OCI-LY3 (cell line): Measurements from ENCODE around the gene CNOT3.

Experiments used
- H2AFZ ChIP-seq: fragments of 200-600, 300-600 bp; shearing (Covaris generic); 2 replicates; pipeline ENCODE4 v1.6.0; 2014; ENCODE audit warnings: antibody characterized with exemption, low read depth, low read length
- H3K27ac ChIP-seq: fragments of 200-600, 300-600 bp; sonication (generic); 2 replicates; pipeline ENCODE4 v1.5.1; 2014; ENCODE audit warnings: mild to moderate bottlenecking, low read length, moderate library complexity, mixed read lengths
- H3K27me3 ChIP-seq: fragments of 200-600, 300-600 bp; sonication (generic); 2 replicates; pipeline ENCODE4 v1.6.1; 2014; ENCODE audit warnings: low read depth, low read length, mixed read lengths
- H3K36me3 ChIP-seq: fragments of 200-600, 300-600 bp; sonication (generic); replicated peaks from 2 replicates; pipeline ENCODE3; 2014; ENCODE audit warnings: low read depth, low read length, mixed read lengths
- H3K4me1 ChIP-seq: fragments of 300-600, 200-600 bp; sonication (generic); 2 replicates; pipeline ENCODE4 v1.6.1; 2014; ENCODE audit warnings: low read length, mixed read lengths
- H3K4me2 ChIP-seq: fragments of 200-600, 300-600 bp; sonication (generic); 2 replicates; pipeline ENCODE4 v1.6.1; 2014; ENCODE audit warnings: low read length, mixed read lengths
- H3K4me3 ChIP-seq: fragments of 300-600, 200-600 bp; sonication (generic); 2 replicates; pipeline ENCODE4 v1.5.1; 2014; ENCODE audit warnings: antibody characterized with exemption, mild to moderate bottlenecking, low read length, moderate library complexity
- H3K79me2 ChIP-seq: fragments of 300-600, 200-600 bp; shearing (Covaris generic); 2 replicates; pipeline ENCODE4 v1.6.1; 2014; ENCODE audit warnings: mild to moderate bottlenecking, low read length, mixed read lengths
- H3K9ac ChIP-seq: fragments of 300-600, 200-600 bp; shearing (Covaris generic); 2 replicates; pipeline ENCODE4 v1.6.0; 2014; ENCODE audit warnings: mild to moderate bottlenecking, low read length, moderate library complexity
- H3K9me3 ChIP-seq: fragments of 200-600, 300-600 bp; shearing (Covaris generic); 2 replicates; pipeline ENCODE4 v1.6.1; 2014; ENCODE audit warnings: low read length, mixed read lengths; ENCODE audit not compliant: insufficient read depth
- H4K20me1 ChIP-seq: fragments of 200-600, 300-600 bp; sonication (generic); 2 replicates; pipeline ENCODE4 v1.6.1; 2016; ENCODE audit warnings: low read length, mixed read lengths; ENCODE audit not compliant: insufficient read depth
- EZH2phosphoT487 ChIP-seq: fragments of 200-600 bp; shearing (Covaris generic); IDR thresholded peaks from 2 replicates; pipeline ENCODE4 v1.6.1; 2018; ENCODE audit warnings: antibody characterized with exemption, mixed run types, low read depth
- TF ChIP-seq, protein P1 (sequence below): fragments of 200-600, 300-600 bp; sonication (generic); IDR thresholded peaks from 2 replicates; pipeline ENCODE4 v1.5.1; 2014; ENCODE audit warnings: antibody characterized with exemption, low read length, low read depth

CNOT3 gene

DNA sequence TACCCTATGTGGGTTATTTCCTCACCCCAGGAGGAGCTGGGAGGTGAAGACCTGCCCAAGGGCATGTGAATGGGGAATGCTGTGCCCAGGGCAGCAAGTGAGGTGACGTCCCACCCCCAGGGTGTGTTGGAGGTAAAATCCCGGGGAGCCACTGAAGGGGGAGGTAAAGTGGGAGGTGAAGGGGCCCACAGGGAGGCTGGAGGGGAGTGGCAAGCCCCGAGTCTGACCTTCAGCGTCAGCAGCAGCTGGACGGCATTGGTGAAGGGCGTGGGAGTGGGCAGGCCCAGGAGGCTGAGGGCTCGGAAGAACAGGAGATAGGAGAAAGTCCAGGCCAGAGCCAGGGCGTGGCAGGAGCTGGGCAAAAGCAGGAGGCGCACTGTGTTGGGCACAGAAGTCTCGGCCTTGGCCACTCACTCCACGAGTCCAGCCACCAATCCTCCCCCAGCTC lies 49.4 kb downstream of the CNOT3 start:
- H3K4me3 ChIP-seq, result no peak overlapping the region
- peaks cover 18% of the 10 kb centered on the region for H3K79me2 ChIP-seq

DNA sequence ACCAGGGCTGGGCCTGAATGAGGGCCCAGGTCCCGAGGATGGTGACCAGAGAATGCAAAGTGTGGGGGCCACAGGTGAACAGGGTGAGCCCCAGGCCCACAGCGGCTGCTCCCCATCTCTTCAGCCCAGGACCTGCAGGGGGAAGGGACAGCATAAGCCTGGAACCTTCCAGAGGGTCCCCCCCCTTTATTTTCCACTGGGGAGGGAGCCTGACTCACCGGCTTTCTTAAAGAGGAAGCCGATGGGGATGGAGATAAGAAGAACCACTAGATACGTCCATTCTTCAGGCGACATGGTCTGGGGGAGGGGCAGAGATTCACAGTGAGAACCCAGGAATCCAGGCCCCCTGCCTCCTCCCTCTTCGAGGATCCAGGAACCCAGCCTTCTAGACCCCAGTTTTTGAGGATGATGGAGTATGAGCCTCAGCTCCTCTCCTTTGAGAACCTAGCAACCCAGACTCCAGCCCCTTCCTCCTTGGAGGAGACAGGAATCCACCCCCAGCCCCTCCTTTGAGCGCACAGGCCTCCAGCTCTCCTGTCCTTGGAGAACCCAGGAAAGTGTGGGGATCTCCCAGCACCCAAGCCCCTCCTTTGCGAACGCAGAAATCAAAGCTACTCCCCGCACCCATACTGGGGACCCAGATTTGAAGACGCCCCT lies 50.8 kb downstream of the CNOT3 start:
- Histone ChIP-seq H3K4me1 (peaks cover 16% of the 10 kb centered on the region), H3K27me3 (no peaks in the 10 kb centered on the region), H3K4me2 (peak overlapping the region; percentile 99), H4K20me1 (no peaks in the 10 kb centered on the region), H3K9me3 (no peaks in the 10 kb centered on the region), H3K9ac (peak overlapping the region; percentile 87), H3K4me3 (peak overlapping the region; percentile 83), H3K27ac (peak overlapping the region; percentile 89), H3K36me3 (peaks cover 14% of the 10 kb centered on the region), H3K79me2 (peaks cover 25% of the 10 kb centered on the region), H2AFZ (no peak overlapping the region)
- TF ChIP-seq, protein P1, sequence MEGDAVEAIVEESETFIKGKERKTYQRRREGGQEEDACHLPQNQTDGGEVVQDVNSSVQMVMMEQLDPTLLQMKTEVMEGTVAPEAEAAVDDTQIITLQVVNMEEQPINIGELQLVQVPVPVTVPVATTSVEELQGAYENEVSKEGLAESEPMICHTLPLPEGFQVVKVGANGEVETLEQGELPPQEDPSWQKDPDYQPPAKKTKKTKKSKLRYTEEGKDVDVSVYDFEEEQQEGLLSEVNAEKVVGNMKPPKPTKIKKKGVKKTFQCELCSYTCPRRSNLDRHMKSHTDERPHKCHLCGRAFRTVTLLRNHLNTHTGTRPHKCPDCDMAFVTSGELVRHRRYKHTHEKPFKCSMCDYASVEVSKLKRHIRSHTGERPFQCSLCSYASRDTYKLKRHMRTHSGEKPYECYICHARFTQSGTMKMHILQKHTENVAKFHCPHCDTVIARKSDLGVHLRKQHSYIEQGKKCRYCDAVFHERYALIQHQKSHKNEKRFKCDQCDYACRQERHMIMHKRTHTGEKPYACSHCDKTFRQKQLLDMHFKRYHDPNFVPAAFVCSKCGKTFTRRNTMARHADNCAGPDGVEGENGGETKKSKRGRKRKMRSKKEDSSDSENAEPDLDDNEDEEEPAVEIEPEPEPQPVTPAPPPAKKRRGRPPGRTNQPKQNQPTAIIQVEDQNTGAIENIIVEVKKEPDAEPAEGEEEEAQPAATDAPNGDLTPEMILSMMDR, result no peak
- no peak for TF ChIP-seq EZH2phosphoT487

More for the DNA sequence above, 49.4 kb downstream of the CNOT3 start:
- peaks cover 10% of the 10 kb centered on the region for H3K4me1 ChIP-seq
- H3K36me3 ChIP-seq, result peaks cover 8% of the 10 kb centered on the region
- H3K9me3 ChIP-seq, result no peaks in the 10 kb centered on the region
- no peaks in the 10 kb centered on the region for H4K20me1 ChIP-seq
- H3K9ac ChIP-seq, result no peak overlapping the region
- TF ChIP-seq, protein P1, result no peak
- no peak for TF ChIP-seq EZH2phosphoT487
- no peak overlapping the region for H3K27ac ChIP-seq
- H3K4me2 ChIP-seq, result no peak overlapping the region
- H2AFZ ChIP-seq, result no peak overlapping the region
- H3K27me3 ChIP-seq, result no peaks in the 10 kb centered on the region

GRCh38 chr19:54189145-54189734 lies 51.7 kb downstream of the CNOT3 start, which contains the start of gene MBOAT7:
Gene MBOAT7 (minus strand): TSS chr19:54189580. CDS start chr19:54188508, 1,072 bp downstream.
- Histone ChIP-seq H4K20me1 (no peaks in the 10 kb centered on the region), H3K27ac (peak within 1 kb of the TSS; percentile 89), H3K79me2 (peaks cover 25% of the 10 kb centered on the region), H3K4me1 (peaks cover 16% of the 10 kb centered on the region), H3K9ac (peak within 1 kb of the TSS; percentile 93), H3K9me3 (no peaks in the 10 kb centered on the region), H3K36me3 (peaks cover 17% of the 10 kb centered on the region), H3K4me3 (peak within 1 kb of the TSS; percentile 83), H2AFZ (peak within 1 kb of the TSS; percentile 76), H3K27me3 (no peaks in the 10 kb centered on the region), H3K4me2 (peak within 1 kb of the TSS; percentile 99)
- TF ChIP-seq, protein P1, result peak; percentile 49
- no peak for TF ChIP-seq EZH2phosphoT487

DNA sequence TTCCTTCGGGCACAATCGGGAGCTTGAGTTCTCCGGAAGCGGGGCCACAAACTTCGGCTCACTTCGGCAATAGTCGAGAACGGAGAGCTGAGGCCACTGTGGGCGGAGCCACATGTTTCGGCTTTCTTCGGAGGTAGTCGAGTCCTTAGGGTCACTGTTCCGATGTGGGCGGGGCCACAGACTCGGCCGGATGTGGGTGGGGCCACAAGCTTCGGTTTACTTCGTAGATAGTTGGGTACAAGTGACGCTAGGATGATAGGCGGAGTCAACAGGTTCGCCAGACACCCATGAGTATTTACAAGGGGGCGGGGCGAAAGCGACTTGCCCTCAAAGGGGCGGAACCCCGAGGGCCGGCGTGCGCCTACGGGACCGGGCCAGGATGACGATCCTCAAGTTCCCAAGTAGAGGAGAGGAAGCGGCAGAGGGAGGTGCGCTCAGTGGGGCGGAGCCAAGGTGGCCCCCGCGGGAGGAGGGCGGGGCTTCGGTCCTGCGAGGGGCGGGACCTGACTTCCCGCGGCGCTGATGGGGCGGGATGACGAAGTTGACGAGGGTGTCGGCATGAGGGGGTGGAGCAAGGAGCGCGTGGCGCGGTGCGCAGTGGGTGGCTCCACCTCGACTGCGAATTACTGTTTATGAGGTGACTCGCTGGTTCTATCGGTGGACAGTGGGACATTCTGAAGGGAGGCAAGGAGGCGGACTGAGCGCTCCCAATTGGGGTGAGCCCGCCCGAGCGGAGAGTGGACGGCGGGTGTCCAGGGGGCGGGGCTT lies 52.4 kb downstream of the CNOT3 start:
- Histone ChIP-seq H3K9me3 (no peaks in the 10 kb centered on the region), H3K36me3 (peaks cover 22% of the 10 kb centered on the region), H3K4me2 (peak overlapping the region; percentile 66), H3K79me2 (peaks cover 25% of the 10 kb centered on the region), H4K20me1 (no peaks in the 10 kb centered on the region), H3K27ac (peak overlapping the region; percentile 89), H3K27me3 (no peaks in the 10 kb centered on the region), H3K4me3 (peak overlapping the region; percentile 83), H2AFZ (peak overlapping the region; percentile 76), H3K4me1 (peaks cover 16% of the 10 kb centered on the region), H3K9ac (peak overlapping the region; percentile 93)
- TF ChIP-seq, protein P1, result no peak
- TF ChIP-seq EZH2phosphoT487, result no peak
